ENCODE data around the gene CREB5.

Gene CREB5

DNA sequence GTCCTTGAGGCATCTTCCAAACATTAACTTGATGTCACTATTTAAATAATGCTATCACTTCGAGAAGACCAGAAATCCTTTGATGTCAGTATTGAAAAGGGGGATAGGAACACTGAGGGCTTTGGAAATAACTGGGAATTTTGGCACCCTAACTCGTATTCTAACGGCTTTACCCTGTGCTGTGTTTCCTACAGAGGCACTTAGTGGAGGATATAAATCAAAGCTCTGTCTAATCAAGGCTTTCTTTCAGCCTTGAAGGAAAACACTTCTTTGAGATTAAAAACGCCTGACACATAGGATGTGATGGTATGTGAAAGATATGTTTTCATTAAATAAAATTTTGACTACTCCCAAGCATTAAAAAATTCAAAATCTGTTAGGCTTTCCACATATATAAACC is 62.3 kb downstream of the CREB5 start:
- no peak for DNase-seq (ENCODE audit: low read depth in 2 of 2, low spot score in 1 of 2)

DNA sequence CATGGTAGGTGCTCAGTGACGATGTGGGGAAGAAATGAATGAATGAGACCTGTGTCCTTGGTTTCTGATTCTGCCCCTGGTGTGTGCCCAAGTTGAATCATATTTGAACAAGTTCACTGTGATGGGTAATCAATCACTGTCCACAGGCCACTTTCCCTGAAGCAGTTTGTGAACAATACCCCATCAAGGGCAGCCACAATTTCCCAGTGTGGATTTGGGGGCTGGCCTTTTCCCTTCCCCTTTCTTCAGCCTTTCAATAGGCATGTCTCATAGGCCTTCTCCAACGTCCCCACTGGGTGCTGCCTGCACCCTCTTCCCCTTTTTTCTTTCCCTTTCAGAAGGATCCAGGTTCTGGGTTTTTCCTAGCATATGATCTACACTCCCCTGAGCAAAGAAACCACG is 64.7 kb downstream of the CREB5 start:
- no peak for DNase-seq (ENCODE audit: low read depth in 2 of 2, low spot score in 1 of 2)

DNA sequence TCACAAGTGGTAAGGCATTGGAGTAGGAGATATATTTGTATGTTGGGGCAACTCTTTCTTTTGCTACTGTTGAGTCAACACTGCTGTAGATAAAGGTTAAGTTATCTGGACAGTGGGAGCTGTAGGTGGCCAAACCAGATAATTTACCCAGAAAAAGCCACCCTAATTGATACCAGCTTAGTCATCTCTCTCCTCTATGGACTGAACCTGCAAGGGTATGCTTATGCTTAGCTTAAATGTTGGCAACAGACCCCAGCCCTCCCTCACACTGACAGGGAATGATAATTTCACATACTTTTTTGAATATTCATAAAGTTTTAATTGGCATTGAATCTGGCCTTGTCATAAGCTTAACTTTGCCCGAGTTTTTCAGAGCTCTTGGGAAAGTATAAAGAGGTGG is 66.3 kb downstream of the CREB5 start:
- DNase-seq (ENCODE audit: low read depth in 2 of 2, low spot score in 1 of 2) = no peak

DNA sequence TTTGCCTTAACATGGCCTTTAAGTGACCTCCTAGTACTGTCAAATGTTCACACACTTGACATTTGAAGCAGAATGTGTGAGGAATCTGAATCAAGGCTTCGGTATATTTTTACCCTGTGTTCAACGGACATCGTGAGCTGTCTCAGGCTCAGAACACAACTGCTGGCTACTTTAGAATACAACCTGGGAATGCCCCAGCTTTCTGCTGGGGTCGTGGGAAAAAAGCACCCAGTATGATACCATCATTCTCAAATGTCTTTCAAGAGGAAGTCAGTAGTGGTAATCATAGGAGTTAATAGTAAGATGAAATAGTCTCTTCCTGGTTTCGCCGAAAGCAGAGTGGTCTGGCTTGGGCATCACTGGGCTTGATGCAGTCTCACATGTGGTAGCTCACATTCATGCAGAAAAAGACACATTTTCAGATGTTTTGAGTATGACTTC is 67.2 kb downstream of the CREB5 start:
- DNase-seq (ENCODE audit: low read depth in 2 of 2, low spot score in 1 of 2) = no peak

- DNase-seq (ENCODE audit: low read depth in 2 of 2, low spot score in 1 of 2) = no peak
Observed at GRCh38 chr7:28480595-28480994, 68.3 kb downstream of the CREB5 start.

DNA sequence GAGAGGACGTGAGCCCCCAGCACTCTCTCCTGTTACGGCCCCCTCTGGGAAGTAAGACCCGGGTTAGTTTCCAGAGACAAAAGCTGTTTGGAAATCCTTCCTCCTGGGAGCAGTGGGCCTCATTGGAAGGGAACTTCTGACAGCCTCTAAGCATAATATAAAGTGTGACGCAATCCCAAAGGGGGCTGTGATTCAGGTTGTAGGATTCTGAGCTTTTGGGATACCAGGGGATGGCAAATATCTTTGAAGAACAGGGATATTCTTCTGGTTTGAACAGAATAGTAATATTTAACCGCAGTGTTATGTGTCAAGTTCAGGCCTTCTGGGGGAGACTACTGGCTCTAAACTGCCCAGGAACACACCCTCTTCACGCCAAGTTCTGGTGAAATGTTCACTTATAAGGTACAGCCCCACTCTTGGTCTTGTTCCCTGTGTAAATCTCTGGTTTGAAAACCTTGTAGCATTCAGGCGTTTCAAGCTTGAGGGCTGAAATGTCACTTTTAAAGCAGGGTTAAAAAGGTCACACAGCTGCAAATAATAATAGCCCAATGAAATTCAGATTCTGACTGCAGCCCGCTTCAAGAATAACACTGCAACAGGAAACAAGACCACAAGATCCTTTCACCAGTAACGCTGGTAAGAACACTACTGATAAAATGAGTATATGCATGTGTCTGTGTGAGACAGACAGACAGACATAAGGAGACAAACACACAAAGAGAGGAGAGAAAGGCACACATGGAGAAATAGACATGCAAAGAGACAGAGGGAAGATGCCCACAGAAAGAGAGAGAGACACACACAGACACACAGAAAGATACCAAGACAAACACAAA is 69.0 kb downstream of the CREB5 start:
- DNase-seq (ENCODE audit: low read depth in 2 of 2, low spot score in 1 of 2) = no peak

DNA sequence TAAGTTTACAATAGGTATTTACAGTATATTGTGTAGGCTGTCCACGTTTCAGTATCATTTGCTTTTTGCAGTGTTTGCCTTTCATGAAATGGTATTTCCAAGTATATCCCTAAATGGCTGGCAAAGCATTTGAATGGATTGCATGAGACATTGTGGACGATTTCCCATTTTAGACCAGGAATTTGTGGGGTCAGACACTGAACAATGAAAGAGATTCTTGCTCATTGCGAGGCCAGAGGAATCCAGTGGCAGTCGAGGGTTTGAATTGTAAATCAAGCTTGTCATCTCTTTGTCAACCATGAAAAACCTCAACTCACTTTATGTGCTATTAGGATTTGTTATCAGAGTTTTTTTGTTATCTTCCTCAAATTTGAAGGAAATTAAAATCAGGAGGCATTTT is 70.8 kb downstream of the CREB5 start:
- DNase-seq (ENCODE audit: low read depth in 2 of 2, low spot score in 1 of 2) = no peak

DNA sequence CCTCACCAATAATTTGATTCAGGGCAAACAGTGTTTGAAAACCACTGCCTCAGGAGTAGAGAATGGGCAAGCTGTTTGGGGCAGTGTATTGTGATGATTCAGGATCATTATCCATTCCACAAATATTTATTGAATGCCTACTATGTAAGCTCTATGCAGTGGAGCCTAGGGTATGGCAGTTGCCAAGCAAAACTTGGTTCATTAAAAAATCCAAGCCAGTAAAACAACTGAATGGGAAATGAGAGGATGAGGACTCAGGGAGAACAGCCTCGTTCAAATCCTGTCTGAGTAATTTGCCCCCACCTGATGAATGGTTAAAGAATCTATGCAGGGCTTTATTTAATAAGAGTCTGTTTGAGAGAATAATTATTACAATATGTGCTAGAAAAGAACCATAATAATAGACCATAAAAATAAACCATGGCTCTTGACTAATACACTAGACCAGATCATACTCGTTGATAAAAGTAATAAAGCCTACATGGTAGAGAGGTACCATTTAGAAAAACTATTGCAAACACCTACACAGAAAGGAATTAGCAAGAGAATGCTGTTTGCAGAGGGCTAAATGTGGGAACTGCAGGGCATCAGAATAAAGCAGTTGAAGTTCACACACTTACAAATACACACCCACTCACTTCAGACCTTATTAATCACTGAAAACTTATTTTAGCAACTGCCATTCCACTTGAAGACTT is 71.7 kb downstream of the CREB5 start:
- DNase-seq (ENCODE audit: low read depth in 2 of 2, low spot score in 1 of 2) = no peak

DNA sequence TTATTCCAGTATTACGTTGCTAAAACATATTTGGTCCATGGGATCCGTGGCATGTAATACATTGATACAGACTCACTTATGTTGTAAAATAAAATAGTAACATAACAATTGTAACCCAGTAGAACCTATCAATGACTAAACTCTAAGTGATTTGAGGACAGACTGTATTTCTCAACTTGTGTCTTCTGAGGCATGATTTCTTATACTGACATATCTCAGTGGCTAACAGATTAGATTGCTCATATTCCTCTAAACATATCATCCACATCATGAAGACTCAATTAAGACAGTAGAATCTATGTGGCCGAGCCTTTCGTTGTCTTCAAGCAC is 72.3 kb downstream of the CREB5 start:
- no peak for DNase-seq (ENCODE audit: low read depth in 2 of 2, low spot score in 1 of 2)

- no peak for DNase-seq (ENCODE audit: low read depth in 2 of 2, low spot score in 1 of 2)
Observed at GRCh38 chr7:28487487-28487886, 75.2 kb downstream of the CREB5 start.

DNA sequence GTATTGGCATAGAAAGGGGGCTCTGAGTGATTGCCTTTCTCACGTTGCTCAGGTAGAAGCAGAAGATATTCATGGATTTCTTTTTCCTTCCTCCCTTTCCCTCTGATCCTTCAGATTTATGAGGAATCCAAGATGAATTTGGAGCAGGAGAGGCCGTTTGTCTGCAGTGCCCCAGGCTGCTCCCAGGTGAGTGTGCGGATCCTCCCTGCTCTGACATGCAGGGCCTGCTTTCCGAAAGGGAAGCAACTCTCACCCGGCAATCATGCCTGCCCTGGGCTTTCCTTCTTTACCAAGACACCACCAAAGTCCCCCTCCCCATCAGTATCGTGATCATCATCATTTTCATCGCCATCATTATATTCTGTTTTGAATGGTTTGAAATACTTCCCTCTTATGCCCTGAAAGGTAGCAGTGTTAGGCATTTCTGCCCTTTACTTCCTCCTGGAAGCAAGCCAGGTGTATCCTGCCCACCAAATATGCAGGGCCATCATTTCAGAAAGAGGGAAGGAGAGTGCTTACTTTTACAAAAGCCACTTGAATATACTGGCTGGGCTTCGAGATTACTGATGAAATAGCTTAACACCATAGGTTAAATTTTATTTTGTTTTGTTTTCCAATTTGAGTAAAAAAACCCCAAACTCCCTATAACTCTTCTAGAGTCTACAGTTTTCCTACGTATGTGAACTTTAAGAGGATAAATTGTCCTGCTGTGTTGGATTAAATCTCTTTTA is 75.9 kb downstream of the CREB5 start:
- DNase-seq (ENCODE audit: low read depth in 2 of 2, low spot score in 1 of 2) = no peak

GRCh38 chr7:28490831-28491230 is 78.5 kb downstream of the CREB5 start:
- DNase-seq (ENCODE audit: low read depth in 2 of 2, low spot score in 1 of 2) = no peak

- no peak for DNase-seq (ENCODE audit: low read depth in 2 of 2, low spot score in 1 of 2)
Observed at GRCh38 chr7:28493477-28493876, 81.2 kb downstream of the CREB5 start.

DNA sequence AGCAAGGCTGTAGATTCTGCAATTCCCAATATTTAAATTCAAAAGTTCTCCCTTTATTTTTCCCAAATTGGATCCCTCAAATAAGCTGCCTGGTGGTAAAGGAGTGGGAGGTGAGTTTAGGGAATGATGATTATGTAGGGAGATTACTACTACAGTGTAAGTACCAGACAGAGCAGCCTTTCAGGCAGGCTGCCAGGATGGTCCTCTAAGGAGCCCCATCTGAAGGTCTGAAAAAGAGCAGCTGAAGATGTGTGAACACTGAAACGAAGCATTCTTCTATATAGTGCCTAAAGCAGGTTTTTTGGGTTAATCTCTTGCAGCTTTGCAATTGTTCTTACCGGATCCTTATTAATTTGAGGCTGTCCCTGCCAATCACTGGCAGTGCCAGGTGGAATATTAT is 84.7 kb downstream of the CREB5 start:
- no peak for DNase-seq (ENCODE audit: low read depth in 2 of 2, low spot score in 1 of 2)

DNA sequence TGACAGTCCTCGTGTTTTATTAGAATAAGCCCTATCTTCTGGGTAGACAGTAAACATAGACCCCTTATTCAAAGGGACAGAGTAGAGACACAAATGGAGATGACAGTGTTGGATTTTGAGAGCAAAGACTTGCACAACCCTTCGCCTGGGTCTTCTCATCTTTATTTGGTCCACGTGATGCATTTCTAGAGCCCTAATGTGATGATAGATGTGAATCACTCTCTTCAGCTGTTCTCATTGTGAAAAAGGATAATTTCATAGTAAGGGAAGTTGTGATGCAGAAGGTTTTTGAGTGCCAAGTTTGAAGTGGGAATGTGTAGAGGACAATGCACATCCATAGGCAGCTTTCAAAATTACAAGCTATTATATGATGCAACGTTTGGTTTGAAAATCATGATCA is 86.3 kb downstream of the CREB5 start:
- DNase-seq (ENCODE audit: low read depth in 2 of 2, low spot score in 1 of 2) = no peak

GRCh38 chr7:28500138-28500537 is 87.8 kb downstream of the CREB5 start:
- no peak for DNase-seq (ENCODE audit: low read depth in 2 of 2, low spot score in 1 of 2)

DNA sequence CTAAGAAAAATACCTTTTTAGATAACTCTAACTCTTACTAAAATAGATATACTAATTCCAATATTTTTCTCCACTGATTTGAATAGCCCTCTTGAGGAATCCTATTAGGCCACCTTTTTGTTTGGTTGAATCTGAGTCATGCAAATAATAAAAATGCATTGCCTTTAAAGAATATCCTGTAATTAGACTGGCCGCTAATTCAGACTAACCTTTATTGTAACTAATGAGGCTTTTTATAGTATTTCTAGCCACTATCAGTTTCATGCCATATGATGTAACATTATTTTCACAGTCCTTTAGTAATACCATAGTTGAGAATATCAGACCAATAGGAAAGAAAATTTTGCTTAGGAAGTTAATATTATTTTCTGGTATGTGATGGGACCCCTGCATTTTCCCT is 90.1 kb downstream of the CREB5 start:
- DNase-seq (ENCODE audit: low read depth in 2 of 2, low spot score in 1 of 2) = no peak

- DNase-seq (ENCODE audit: low read depth in 2 of 2, low spot score in 1 of 2) = no peak
Observed at GRCh38 chr7:28503396-28503795, 91.1 kb downstream of the CREB5 start.

DNA sequence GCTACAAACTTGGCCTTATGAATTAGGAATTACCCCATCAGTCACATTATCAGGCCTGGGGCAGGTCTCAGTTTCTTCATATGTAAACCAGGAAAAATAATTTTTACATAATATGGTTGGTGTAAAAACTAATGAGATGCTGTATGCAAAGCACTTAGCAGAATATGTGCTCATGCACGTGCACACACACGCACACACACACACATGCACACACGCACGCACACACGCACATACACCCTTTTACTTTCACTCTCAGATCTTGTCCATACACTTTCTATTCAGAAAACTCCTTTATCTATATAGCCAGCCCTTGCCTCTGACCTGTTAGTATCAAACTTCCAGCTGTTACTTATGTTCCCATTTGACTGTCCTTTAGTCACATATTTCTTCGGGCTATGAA is 92.7 kb downstream of the CREB5 start:
- no peak for DNase-seq (ENCODE audit: low read depth in 2 of 2, low spot score in 1 of 2)

DNA sequence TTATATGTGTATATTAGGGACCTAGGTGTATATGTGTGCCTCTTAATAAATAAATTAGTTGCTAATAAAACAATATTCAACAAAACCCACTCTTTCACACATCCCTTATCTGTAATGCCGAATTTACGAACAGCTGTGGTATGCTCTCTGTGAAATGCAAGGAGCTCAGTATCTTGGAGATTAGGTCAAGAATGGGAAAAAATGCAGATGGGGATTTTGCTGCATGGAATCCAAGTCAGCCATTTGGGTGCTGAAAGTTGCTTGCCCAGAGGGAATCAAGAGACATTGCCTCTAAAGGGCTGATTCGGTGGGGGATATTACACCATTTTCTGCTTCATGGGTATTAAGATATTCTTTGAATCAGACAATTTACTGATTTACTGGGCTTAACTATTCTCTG is 93.5 kb downstream of the CREB5 start:
- no peak for DNase-seq (ENCODE audit: low read depth in 2 of 2, low spot score in 1 of 2)

DNA sequence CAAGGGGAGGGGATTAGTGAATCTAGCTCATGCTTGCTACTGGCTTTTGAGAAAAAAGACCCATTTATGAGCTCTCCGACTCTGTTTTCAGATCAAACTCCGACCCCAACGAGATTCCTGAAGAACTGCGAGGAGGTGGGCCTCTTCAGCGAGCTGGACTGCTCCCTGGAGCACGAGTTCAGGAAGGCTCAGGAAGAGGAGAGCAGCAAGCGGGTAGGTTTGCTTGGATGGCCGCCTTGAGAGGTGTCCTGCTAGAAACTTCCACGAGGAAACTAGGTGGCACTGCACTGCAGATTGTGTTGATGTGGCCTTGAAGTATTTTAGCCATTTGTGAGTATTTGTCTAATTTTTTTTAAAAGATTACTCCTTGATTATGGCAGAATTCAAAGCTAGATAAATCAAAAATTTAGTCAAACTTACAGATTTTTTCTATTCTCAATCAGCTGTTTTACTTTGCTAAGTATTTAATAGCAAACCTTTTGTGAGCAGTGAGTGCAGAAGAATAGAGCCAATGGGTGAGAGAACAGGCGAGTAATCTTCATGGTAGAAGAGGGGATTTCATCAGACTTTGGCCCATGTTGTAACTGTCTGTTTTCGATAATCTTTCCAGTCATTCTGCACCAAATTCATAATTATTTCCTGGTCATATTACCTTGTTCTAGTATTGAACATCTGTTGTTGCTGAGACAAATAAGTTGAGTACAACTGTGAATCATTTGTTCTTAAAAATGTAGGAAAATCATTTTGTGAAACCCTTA is 95.4 kb downstream of the CREB5 start:
- no peak for DNase-seq (ENCODE audit: low read depth in 2 of 2, low spot score in 1 of 2)
